Glutamatergic neuron (in vitro differentiated cells): Measurements from ENCODE around the gene PLEKHM2. TPM values are rescaled to one million over a fixed set of nuclear protein-coding genes. Genes with fewer than 3 reads are reported as not detected.
A peak's percentile ranks its signal among the peaks of the same experiment; 100 is the strongest.

Experiments
- DNase-seq: peaks from one replicate; pipeline ENCODE4 v3.0.0; 2022
- H3K27ac Mint-ChIP-seq: one replicate; pipeline ENCODE4 v1.8.0; 2020; ENCODE audit warnings: mild to moderate bottlenecking, mixed read lengths, inconsistent platforms; ENCODE audit not compliant: unreplicated experiment
- H3K27me3 Mint-ChIP-seq: one replicate; pipeline ENCODE4 v1.8.0; 2020; ENCODE audit warnings: mild to moderate bottlenecking, moderate library complexity, mixed read lengths, inconsistent platforms; ENCODE audit not compliant: unreplicated experiment
- H3K36me3 Mint-ChIP-seq: one replicate; pipeline ENCODE4 v1.8.0; 2020; ENCODE audit warnings: mild to moderate bottlenecking, mixed read lengths, inconsistent platforms; ENCODE audit not compliant: unreplicated experiment
- H3K4me1 Mint-ChIP-seq: one replicate; pipeline ENCODE4 v1.8.0; 2020; ENCODE audit warnings: mild to moderate bottlenecking, low read depth, mixed read lengths, inconsistent platforms; ENCODE audit not compliant: unreplicated experiment
- H3K4me3 Mint-ChIP-seq: one replicate; pipeline ENCODE4 v1.8.0; 2020; ENCODE audit warnings: mild to moderate bottlenecking, mixed read lengths, inconsistent platforms; ENCODE audit not compliant: unreplicated experiment
- H3K9me3 Mint-ChIP-seq: one replicate; pipeline ENCODE4 v1.8.0; 2020; ENCODE audit warnings: mild to moderate bottlenecking, moderate library complexity, mixed read lengths, inconsistent platforms; ENCODE audit not compliant: unreplicated experiment
- CTCF ChIP-seq: fragments of 200-600 bp; sonication (generic); IDR thresholded peaks from one replicate; pipeline ENCODE4 v1.5.0; 2021; ENCODE audit not compliant: partially characterized antibody, unreplicated experiment
- total RNA-seq: library from RNA; stranded (reverse); fragmentation: NEBNext Ultra II Directional; extraction: Animal tissue kit (Norgen Biotek cat#: 25700); gene quantifications from one replicate; pipeline ENCODE4 v1.2.1, GENCODE V29; 2021; ENCODE audit not compliant: unreplicated experiment

Gene PLEKHM2
- total RNA-seq, 1 donor from 2014 or later, result 66.9 TPM

GRCh38 chr1:15727866-15728534 lies 43.9 kb downstream of the PLEKHM2 start:
- no peak for TF ChIP-seq CTCF
- peaks cover 4% of the 10 kb centered on the region for H3K36me3 Mint-ChIP-seq
- H3K27me3 Mint-ChIP-seq, result peaks cover 5% of the 10 kb centered on the region
- peaks cover 21% of the 10 kb centered on the region for H3K4me1 Mint-ChIP-seq
- no peak overlapping the region for H3K4me3 Mint-ChIP-seq
- H3K9me3 Mint-ChIP-seq, result peaks cover 11% of the 10 kb centered on the region
- H3K27ac Mint-ChIP-seq, result no peak overlapping the region
- no peak for DNase-seq

GRCh38 chr1:15728937-15729657 lies 45.0 kb downstream of the PLEKHM2 start:
- TF ChIP-seq CTCF, result no peak
- peaks cover 24% of the 10 kb centered on the region for H3K4me1 Mint-ChIP-seq
- DNase-seq, result no peak
- peaks cover 6% of the 10 kb centered on the region for H3K9me3 Mint-ChIP-seq
- H3K36me3 Mint-ChIP-seq, result peaks cover 4% of the 10 kb centered on the region
- H3K27me3 Mint-ChIP-seq, result peaks cover 4% of the 10 kb centered on the region
- H3K27ac Mint-ChIP-seq, result peak overlapping the region; percentile 17
- H3K4me3 Mint-ChIP-seq, result no peak overlapping the region

- no peak overlapping the region for H3K4me3 Mint-ChIP-seq
- DNase-seq, result no peak
- H3K4me1 Mint-ChIP-seq, result peaks cover 24% of the 10 kb centered on the region
- H3K27me3 Mint-ChIP-seq, result peaks cover 5% of the 10 kb centered on the region
- H3K36me3 Mint-ChIP-seq, result peaks cover 4% of the 10 kb centered on the region
- H3K27ac Mint-ChIP-seq, result no peak overlapping the region
- TF ChIP-seq CTCF, result no peak
- H3K9me3 Mint-ChIP-seq, result peaks cover 7% of the 10 kb centered on the region
These were observed 46.3 kb downstream of the PLEKHM2 start for GRCh38 chr1:15730423-15730822.

- no peak overlapping the region for H3K4me3 Mint-ChIP-seq
- no peak for DNase-seq
- H3K27me3 Mint-ChIP-seq, result peaks cover 5% of the 10 kb centered on the region
- peaks cover 7% of the 10 kb centered on the region for H3K9me3 Mint-ChIP-seq
- peaks cover 22% of the 10 kb centered on the region for H3K4me1 Mint-ChIP-seq
- TF ChIP-seq CTCF, result no peak
- H3K36me3 Mint-ChIP-seq, result peaks cover 2% of the 10 kb centered on the region
- H3K27ac Mint-ChIP-seq, result no peak overlapping the region
These were observed 46.8 kb downstream of the PLEKHM2 start for GRCh38 chr1:15730936-15731335.
